HG03108 (cell line): ENCODE results near the gene GALNT16.
"Not testable (repeated sequence)": the region's sequence is repeated elsewhere in the genome, so short reads cannot be mapped to it uniquely, and the experiment has no call there.

Experiments used
- ATAC-seq: cut with Tn5 transposase; IDR thresholded peaks from one replicate; pipeline ENCODE4 v1.9.1; 2021; ENCODE audit warnings: moderate library complexity; ENCODE audit not compliant: unreplicated experiment

GALNT16 gene

GRCh38 chr14:69284170-69284569 is 24.2 kb downstream of the GALNT16 start:
- no peak for ATAC-seq

DNA sequence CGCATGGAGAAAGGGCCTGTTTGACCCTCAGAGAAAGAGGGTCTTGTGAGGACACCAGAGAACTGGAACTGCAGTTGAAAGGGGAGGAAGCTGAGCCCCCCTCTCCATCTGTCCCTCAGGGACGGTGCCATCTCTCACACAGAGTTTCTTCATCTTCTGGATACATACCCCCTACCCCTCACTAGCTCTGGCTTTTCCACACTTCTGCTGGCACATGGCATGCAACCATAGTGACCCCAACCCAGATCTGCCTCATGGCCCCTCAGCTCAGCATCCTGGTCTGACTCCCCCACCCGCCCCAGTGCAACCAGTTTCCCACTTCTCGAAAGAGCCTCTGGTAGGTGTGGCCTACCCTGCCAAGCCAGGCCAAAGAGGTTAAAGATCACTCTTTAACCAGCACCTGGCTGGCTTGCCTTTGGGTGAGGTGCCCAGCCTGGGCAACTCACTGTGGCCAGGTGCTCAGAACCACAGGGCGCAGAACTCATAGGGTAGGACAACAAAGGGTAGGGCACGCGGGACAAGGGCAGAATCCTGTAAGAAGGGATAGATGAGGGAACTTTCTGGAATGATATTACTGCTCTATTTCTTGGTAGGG is 25.8 kb downstream of the GALNT16 start:
- no peak for ATAC-seq

DNA sequence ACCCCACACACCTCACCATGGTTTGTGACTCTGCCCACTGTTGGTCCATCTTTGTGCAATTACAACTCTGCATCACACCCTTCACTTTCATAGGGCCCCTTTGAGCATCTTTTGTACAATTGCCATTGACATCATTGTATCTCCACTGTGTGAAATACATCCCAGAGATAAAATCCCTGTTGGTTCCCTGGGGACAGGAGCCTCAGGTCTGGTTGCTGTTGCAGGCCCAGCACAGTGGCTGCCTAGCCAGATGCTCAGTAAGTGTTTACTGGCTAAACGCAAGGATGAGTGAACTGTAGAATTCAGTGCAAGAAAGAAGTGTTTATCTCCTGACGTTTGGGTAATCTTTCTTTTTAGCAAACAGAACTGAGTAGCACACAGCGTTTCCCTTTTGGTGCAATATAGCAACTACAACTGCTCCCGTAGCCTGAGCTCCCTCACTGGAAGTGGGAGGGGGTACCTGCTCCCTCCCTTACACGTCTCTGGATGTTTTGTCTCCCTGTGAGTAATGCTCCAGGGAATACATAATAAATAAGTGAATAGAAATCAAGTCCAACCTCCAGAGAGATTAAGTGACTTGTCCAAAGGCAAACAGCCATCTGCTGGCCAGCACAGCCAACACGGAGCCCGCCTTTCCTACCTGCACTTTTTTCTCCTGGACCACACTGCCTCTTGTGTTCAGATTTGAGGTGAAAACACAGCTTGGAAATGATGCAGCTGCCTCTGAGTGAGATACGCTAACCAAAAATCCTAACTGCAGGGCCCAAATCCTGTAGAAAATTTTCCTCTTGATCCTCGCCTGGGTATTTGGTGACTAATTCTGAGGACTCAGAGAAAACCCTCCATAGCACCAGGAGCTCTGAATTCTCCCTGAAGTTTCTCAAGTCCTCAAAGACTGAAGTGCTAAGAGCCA is 27.4 kb downstream of the GALNT16 start:
- no peak for ATAC-seq

GRCh38 chr14:69288011-69288771 is 28.2 kb downstream of the GALNT16 start:
- ATAC-seq, result no peak

- no peak for ATAC-seq
These were observed 29.2 kb downstream of the GALNT16 start for GRCh38 chr14:69288956-69289705.

GRCh38 chr14:69289811-69290520 is 30.0 kb downstream of the GALNT16 start:
- ATAC-seq, result no peak

- not testable (repeated sequence) for ATAC-seq
These were observed 30.9 kb downstream of the GALNT16 start for GRCh38 chr14:69290881-69291280.

DNA sequence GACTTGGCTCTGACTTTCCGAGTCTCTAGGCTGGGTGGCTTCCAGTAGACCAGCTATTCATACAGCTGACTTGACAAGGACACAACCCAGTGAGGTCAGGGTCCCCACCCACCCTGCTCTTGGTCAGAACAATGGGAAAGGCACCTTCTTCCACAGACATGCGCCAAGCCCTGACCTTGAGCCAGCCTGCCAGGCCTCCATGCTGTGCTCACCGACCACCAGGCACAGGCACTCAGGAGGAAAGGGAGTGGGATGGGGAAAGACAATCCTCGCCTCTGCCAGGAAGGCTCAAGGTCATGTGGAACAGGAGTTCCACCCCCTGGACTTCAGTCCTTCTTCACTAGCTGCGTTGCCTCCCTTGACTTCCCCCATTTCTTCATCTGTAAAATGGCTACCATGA is 31.4 kb downstream of the GALNT16 start:
- ATAC-seq, result no peak

GRCh38 chr14:69291891-69292561 is 32.1 kb downstream of the GALNT16 start:
- no peak for ATAC-seq

DNA sequence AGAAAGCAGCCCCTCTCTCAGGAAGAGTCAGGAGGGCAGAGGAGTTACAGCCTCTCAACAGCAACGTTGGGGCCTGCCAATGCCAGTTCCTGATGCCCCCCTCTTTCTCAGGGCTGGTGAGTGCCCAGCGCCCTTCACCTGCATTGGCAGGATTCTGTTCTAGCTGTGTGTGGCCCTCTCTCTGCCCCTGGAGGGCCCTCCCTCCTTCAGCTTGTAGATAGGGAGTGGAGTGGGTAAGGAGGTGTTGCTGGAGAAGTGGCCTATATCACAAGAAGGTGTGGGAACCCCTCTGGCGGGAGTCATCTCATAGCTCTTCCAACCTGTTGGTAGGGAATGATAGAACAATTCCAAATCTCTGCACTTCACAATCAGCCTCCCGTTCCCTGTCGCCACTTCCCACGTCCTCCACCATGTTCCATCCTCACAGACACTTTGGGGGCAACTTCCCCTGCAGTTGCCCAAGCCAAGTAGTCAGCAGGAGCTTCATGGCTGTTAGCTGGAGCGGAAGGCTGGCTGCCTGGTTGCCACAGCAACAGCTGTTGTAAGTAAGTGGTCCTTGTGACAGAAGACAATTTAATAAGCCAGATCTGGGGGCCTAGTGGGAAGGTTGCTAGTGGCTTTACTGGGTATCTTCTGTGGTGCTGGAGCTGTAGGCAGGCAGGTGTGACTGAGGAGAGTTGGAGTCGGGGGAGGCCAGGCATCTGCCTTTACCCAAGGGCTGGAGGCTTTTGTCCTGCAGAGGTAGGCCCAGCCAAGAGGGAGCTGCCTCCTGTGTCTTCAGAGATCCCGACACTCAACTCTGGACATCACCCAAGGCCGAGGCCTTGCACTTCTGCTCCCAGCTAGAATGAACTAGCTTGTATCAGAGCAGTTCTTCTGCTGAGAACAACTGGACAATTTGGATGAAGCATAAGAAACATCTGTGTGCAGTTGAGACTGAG is 38.4 kb downstream of the GALNT16 start:
- ATAC-seq, result no peak

GRCh38 chr14:69299286-69300035 is 39.5 kb downstream of the GALNT16 start:
- no peak for ATAC-seq

GRCh38 chr14:69300601-69301221 is 40.8 kb downstream of the GALNT16 start:
- no peak for ATAC-seq

- ATAC-seq, result no peak
These were observed 43.1 kb downstream of the GALNT16 start for GRCh38 chr14:69303086-69303485.

DNA sequence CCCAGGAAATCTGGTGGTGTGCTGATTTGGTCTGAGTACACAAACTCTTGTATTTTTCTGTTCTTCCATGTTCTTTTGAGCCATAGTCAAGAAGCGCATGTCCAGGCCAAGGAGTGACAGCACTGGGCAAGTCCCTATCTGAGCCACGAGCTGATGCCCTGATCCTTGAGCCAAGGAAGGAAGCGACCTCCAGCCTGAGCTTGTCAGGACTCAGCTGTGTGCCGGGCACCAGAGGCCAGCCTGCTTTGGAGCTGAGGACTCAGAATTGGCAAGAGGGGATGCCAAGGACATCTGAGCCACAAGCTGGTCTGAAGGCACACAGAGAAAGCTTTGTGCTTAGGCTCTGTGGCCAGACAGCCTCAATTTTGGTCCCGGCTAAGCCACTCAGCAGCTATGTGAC is 52.6 kb downstream of the GALNT16 start:
- ATAC-seq, result no peak

DNA sequence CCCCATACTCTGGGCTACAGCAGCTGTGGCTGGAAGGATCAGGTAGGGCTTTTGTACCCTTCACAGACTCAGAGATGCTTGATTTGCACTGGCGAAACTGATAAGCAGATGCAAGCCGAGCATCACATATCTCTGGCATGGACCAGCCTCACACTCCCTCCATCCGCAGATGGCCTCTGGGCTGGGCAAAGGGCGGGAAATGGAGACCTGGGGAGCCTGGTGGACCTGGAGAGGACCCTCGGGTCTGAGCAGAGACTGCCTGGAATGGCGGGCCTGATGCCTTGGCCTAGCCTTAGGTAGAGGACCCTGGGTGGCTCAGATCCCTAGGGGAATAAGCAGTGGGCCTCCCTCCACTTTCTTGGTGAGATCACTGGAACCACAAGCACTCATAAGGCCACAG is 53.2 kb downstream of the GALNT16 start:
- ATAC-seq, result no peak

GRCh38 chr14:69314327-69314726 is 54.4 kb downstream of the GALNT16 start:
- no peak for ATAC-seq

DNA sequence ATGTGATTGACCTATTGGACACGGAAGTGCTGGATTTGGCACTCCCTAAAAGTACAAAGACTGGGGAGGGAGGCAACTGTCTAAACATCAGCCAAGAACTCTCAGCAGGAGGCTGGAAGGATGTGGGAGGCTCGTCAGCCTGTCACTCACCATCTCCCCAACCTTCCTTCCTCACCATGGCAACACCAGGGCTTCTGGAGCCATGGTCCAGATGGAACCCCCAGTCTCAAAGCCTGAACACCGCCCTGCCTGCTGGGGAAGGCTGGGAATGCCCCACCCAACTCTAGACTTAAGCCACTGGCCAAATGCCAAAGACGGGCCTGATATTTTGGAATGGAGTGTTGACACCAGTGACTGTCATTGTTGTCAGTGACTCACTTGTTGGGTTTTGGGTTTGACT is 55.3 kb downstream of the GALNT16 start:
- ATAC-seq, result no peak
